Neural cell (in vitro differentiated cells): ENCODE measurements around the gene ZNF284. TPM values are rescaled to one million over a fixed set of nuclear protein-coding genes. Genes with fewer than 3 reads are reported as not detected.
A peak's percentile ranks its signal among the peaks of the same experiment; 100 is the strongest.

Experiments used
- H2AFZ ChIP-seq: fragments of 200-600, 300-800 bp; sonication (generic), shearing (Covaris generic); 2 replicates; pipeline ENCODE4 v1.6.0; 2014; ENCODE audit warnings: low read depth, mild to moderate bottlenecking, antibody characterized with exemption, low read length, moderate library complexity
- H3F3A ChIP-seq: fragments of 200-600 bp; shearing (Covaris generic); 2 replicates; pipeline ENCODE4 v1.6.1; 2016; ENCODE audit warnings: mild to moderate bottlenecking, moderate library complexity, mixed read lengths, antibody characterized with exemption, low read length; ENCODE audit not compliant: insufficient read depth, poor library complexity, severe bottlenecking
- H3K27ac ChIP-seq: fragments of 200-600, 300-800 bp; sonication (generic), shearing (Covaris generic); 2 replicates; pipeline ENCODE4 v1.5.1; 2014; ENCODE audit warnings: mild to moderate bottlenecking, low read length, moderate library complexity
- H3K27me3 ChIP-seq: fragments of 300-800, 200-600 bp; sonication (generic), shearing (Covaris generic); 2 replicates; pipeline ENCODE4 v1.6.0; 2014; ENCODE audit warnings: mild to moderate bottlenecking, low read depth, low read length, moderate library complexity; ENCODE audit not compliant: insufficient read depth
- H3K36me3 ChIP-seq: fragments of 300-800, 200-600 bp; sonication (generic), shearing (Covaris generic); 2 replicates; pipeline ENCODE4 v1.5.1; 2014; ENCODE audit warnings: mild to moderate bottlenecking, antibody characterized with exemption, low read length, moderate library complexity; ENCODE audit not compliant: insufficient read depth
- H3K4me2 ChIP-seq: fragments of 300-800, 200-600 bp; sonication (generic), shearing (Covaris generic); 2 replicates; pipeline ENCODE4 v1.6.0; 2014; ENCODE audit warnings: mild to moderate bottlenecking, low read length
- H3K4me3 ChIP-seq: fragments of 300-800, 200-600 bp; sonication (generic), shearing (Covaris generic); 2 replicates; pipeline ENCODE4 v1.5.1; 2014; ENCODE audit warnings: mild to moderate bottlenecking, low read length, moderate library complexity
- H3K79me2 ChIP-seq: fragments of 200-600 bp; shearing (Covaris generic); replicated peaks from 2 replicates; pipeline ENCODE4 v1.6.0; 2014; ENCODE audit warnings: mild to moderate bottlenecking, low read length, moderate library complexity; ENCODE audit not compliant: insufficient read depth
- H3K9ac ChIP-seq: fragments of 300-800, 200-600 bp; sonication (generic), shearing (Covaris generic); 2 replicates; pipeline ENCODE4 v1.6.1; 2016; ENCODE audit warnings: mild to moderate bottlenecking, low read length, mixed read lengths
- H3K9me2 ChIP-seq: fragments of 200-600 bp; shearing (Covaris generic); 2 replicates; pipeline ENCODE4 v1.6.1; 2016; ENCODE audit warnings: mild to moderate bottlenecking, low read length, mixed read lengths; ENCODE audit not compliant: insufficient read depth
- H3K9me3 ChIP-seq: fragments of 200-600, 300-800 bp; sonication (generic), shearing (Covaris generic); 2 replicates; pipeline ENCODE4 v1.6.1; 2016; ENCODE audit warnings: mild to moderate bottlenecking, mixed run types, low read length, moderate library complexity, mixed read lengths
- H4K20me1 ChIP-seq: fragments of 200-600 bp; shearing (Covaris generic); 2 replicates; pipeline ENCODE4 v1.6.1; 2016; ENCODE audit warnings: mild to moderate bottlenecking, mixed run types; ENCODE audit not compliant: insufficient read depth
- EP300 ChIP-seq: fragments of 450-650 bp; conservative IDR thresholded peaks from 2 replicates; pipeline ENCODE4 v1.6.1; 2014; ENCODE audit warnings: antibody characterized with exemption, mild to moderate bottlenecking, moderate library complexity; ENCODE audit not compliant: poor library complexity, severe bottlenecking
- EZH2 ChIP-seq: fragments of 200-600, 300-800 bp; shearing (Covaris generic), sonication (generic); IDR thresholded peaks from 2 replicates; pipeline ENCODE4 v1.6.1; 2014; ENCODE audit warnings: antibody characterized with exemption, low read length, borderline replicate concordance, mild to moderate bottlenecking; ENCODE audit not compliant: insufficient read depth, poor library complexity, severe bottlenecking
- MXI1 ChIP-seq: fragments of 450-650 bp; conservative IDR thresholded peaks from 2 replicates; pipeline ENCODE4 v1.6.1; 2014; ENCODE audit warnings: antibody characterized with exemption, mild to moderate bottlenecking; ENCODE audit not compliant: poor library complexity, severe bottlenecking
- POLR2AphosphoS5 ChIP-seq: IDR thresholded peaks from 2 replicates; pipeline ENCODE4 v1.6.1; 2012
- RAD21 ChIP-seq: fragments of 450-650 bp; conservative IDR thresholded peaks from 2 replicates; pipeline ENCODE4 v1.6.1; 2014; ENCODE audit warnings: antibody characterized with exemption, mild to moderate bottlenecking, moderate library complexity
- SMC3 ChIP-seq: fragments of 450-650 bp; conservative IDR thresholded peaks from 2 replicates; pipeline ENCODE4 v1.6.1; 2014; ENCODE audit warnings: antibody characterized with exemption, mild to moderate bottlenecking, moderate library complexity; ENCODE audit not compliant: poor library complexity
- TAF1 ChIP-seq: IDR thresholded peaks from 2 replicates; pipeline ENCODE4 v1.6.1; 2012; ENCODE audit warnings: low read depth
- polyA minus RNA-seq: library from RNA; depleted of rRNA, polyadenylated mRNA; stranded (reverse); fragments of >200 nt; gene quantifications from 2 replicates; pipeline ENCODE4 v1.2.3, GENCODE V29; 2014
- polyA plus RNA-seq: library from polyadenylated mRNA; depleted of rRNA; stranded (reverse); fragments of >200 nt; gene quantifications from 2 replicates; pipeline ENCODE4 v1.2.3, GENCODE V29; 2014
- TF ChIP-seq, protein P1 (sequence below): fragments of 450-650 bp; IDR thresholded peaks from 2 replicates; pipeline ENCODE4 v1.5.1; 2014; ENCODE audit warnings: antibody characterized with exemption, mild to moderate bottlenecking, moderate library complexity; ENCODE audit not compliant: poor library complexity, severe bottlenecking
- TF ChIP-seq, protein P2 (sequence below): IDR thresholded peaks from 2 replicates; pipeline ENCODE4 v1.6.1; 2012; ENCODE audit warnings: borderline replicate concordance

The ZNF284 gene
- polyA plus RNA-seq = 3.5 and 3.8 TPM in 2 replicates
- 6.8 and 9.4 TPM in 2 replicates for polyA minus RNA-seq

DNA sequence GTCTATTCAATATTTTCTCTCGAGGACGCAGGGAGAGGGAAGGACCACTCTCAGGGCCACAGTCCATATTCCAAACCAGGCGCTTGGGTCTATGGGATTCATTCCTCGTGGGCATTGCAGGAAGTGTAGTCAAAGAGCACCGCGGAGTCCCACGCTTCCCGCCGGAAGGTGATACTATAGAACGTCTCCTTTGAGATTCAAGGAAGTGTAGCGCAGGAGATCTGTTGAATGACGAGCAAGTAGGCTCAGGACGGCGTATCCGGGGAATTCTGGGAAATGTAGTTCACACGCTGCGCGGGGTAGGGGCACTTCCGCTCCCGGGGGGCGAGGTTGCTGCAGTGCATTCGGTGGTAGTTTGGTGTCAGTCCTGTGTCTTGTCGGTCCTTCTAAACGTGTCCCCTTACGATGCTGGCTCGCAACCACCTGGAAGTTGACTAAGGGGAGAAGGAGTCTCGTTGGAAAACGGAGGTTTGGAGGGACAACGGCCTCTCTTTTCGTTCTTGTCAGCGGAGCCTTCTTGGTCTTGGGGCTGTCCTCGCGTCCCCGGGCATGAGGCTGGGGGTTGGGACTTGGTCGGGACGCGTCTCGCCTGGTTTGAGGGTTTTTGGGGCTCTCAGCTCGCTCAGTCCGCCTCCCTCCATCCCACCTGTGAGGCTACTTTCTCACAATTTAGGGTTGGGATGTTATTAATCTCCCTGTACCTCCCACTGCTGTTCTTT, at the start of gene ZNF284:
ZNF284 (plus strand) TSS at position 336 of the 719 bp plus-strand sequence. CDS start 4,231 bp downstream, outside the sequence.
- peak within 1 kb of the TSS; percentile 76 for H3K4me3 ChIP-seq
- H3K79me2 ChIP-seq = no peaks in the 10 kb centered on the region
- H3F3A ChIP-seq = no peaks in the 10 kb centered on the region
- peak within 1 kb of the TSS; percentile 71 for H2AFZ ChIP-seq
- H3K9ac ChIP-seq = peak within 1 kb of the TSS; percentile 66
- H4K20me1 ChIP-seq = no peaks in the 10 kb centered on the region
- no peaks in the 10 kb centered on the region for H3K9me3 ChIP-seq
- H3K4me2 ChIP-seq = peak within 1 kb of the TSS; percentile 88
- TF ChIP-seq POLR2AphosphoS5 (peak; percentile 71), RAD21 (peak; percentile 19), SMC3 (peak; percentile 35), TAF1 (peak; percentile 56), EZH2 (no peak), MXI1 (peak; percentile 86), EP300 (no peak)
- TF ChIP-seq, protein P1, sequence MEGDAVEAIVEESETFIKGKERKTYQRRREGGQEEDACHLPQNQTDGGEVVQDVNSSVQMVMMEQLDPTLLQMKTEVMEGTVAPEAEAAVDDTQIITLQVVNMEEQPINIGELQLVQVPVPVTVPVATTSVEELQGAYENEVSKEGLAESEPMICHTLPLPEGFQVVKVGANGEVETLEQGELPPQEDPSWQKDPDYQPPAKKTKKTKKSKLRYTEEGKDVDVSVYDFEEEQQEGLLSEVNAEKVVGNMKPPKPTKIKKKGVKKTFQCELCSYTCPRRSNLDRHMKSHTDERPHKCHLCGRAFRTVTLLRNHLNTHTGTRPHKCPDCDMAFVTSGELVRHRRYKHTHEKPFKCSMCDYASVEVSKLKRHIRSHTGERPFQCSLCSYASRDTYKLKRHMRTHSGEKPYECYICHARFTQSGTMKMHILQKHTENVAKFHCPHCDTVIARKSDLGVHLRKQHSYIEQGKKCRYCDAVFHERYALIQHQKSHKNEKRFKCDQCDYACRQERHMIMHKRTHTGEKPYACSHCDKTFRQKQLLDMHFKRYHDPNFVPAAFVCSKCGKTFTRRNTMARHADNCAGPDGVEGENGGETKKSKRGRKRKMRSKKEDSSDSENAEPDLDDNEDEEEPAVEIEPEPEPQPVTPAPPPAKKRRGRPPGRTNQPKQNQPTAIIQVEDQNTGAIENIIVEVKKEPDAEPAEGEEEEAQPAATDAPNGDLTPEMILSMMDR = no peak
- TF ChIP-seq, protein P2, sequence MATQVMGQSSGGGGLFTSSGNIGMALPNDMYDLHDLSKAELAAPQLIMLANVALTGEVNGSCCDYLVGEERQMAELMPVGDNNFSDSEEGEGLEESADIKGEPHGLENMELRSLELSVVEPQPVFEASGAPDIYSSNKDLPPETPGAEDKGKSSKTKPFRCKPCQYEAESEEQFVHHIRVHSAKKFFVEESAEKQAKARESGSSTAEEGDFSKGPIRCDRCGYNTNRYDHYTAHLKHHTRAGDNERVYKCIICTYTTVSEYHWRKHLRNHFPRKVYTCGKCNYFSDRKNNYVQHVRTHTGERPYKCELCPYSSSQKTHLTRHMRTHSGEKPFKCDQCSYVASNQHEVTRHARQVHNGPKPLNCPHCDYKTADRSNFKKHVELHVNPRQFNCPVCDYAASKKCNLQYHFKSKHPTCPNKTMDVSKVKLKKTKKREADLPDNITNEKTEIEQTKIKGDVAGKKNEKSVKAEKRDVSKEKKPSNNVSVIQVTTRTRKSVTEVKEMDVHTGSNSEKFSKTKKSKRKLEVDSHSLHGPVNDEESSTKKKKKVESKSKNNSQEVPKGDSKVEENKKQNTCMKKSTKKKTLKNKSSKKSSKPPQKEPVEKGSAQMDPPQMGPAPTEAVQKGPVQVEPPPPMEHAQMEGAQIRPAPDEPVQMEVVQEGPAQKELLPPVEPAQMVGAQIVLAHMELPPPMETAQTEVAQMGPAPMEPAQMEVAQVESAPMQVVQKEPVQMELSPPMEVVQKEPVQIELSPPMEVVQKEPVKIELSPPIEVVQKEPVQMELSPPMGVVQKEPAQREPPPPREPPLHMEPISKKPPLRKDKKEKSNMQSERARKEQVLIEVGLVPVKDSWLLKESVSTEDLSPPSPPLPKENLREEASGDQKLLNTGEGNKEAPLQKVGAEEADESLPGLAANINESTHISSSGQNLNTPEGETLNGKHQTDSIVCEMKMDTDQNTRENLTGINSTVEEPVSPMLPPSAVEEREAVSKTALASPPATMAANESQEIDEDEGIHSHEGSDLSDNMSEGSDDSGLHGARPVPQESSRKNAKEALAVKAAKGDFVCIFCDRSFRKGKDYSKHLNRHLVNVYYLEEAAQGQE = peak; percentile 44
- peak within 1 kb of the TSS; percentile 70 for H3K27ac ChIP-seq
- no peaks in the 10 kb centered on the region for H3K9me2 ChIP-seq
- H3K36me3 ChIP-seq = peaks cover 8% of the 10 kb centered on the region
- no peaks in the 10 kb centered on the region for H3K27me3 ChIP-seq

DNA sequence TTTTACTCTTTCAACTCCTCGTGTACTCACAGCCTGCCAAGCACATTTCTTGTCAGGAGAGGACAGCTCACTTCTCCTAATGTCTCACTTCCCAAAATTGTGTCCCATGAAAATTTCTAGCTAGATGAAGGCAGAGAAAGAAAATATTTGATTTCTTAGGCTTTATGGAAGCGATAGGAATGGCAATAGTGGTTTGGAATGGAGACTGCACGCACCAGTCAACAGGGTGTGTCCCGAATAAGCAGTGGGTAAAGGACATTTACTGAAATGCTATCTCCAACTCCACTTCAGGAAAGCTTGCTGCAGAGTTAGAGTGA, 47.1 kb upstream of the ZNF284 start:
- H3K27ac ChIP-seq = peak overlapping the region; percentile 70

More for the DNA sequence above, 47.1 kb upstream of the ZNF284 start:
- Histone ChIP-seq H3K4me2 (peak overlapping the region; percentile 81), H3K9me3 (no peaks in the 10 kb centered on the region), H3F3A (no peaks in the 10 kb centered on the region), H2AFZ (peak overlapping the region; percentile 99), H3K27me3 (no peaks in the 10 kb centered on the region), H4K20me1 (no peaks in the 10 kb centered on the region), H3K79me2 (peaks cover 11% of the 10 kb centered on the region), H3K9ac (peak overlapping the region; percentile 77), H3K4me3 (peak overlapping the region; percentile 85), H3K9me2 (no peaks in the 10 kb centered on the region), H3K36me3 (peaks cover 15% of the 10 kb centered on the region)
- TF ChIP-seq SMC3 (no peak), MXI1 (no peak), EP300 (no peak), RAD21 (no peak), POLR2AphosphoS5 (no peak), TAF1 (no peak), EZH2 (no peak)
- TF ChIP-seq, protein P1 = no peak
- TF ChIP-seq, protein P2 = no peak
